ENCODE measurements around the gene TMEM108. TPM values are rescaled to one million over a fixed set of nuclear protein-coding genes. Genes with fewer than 3 reads are reported as not detected.

Gene TMEM108
- total and polyA plus RNA-seq, 2 donors (not counting 1 experiment from before 2014, with no cell fraction given) = 0.10 to 0.17 TPM

GRCh38 chr3:133445108-133445507 lies 406.9 kb downstream of the TMEM108 start:
- no peaks in the 10 kb centered on the region for H3K27me3 ChIP-seq (ENCODE audit: control insufficient read depth, insufficient read depth, low read length)
- no peaks in the 10 kb centered on the region for H4K20me1 ChIP-seq (ENCODE audit: control insufficient read depth, extremely low read depth, insufficient read depth, low read length)
- no peaks in the 10 kb centered on the region for H3K4me1 ChIP-seq (ENCODE audit: control insufficient read depth, extremely low read depth, insufficient read depth, low read length)
- H3K79me2 ChIP-seq (ENCODE audit: control insufficient read depth, insufficient read depth, low read length) = no peaks in the 10 kb centered on the region
- no peaks in the 10 kb centered on the region for H3K9me3 ChIP-seq (ENCODE audit: control insufficient read depth, insufficient read depth, low read depth, low read length)
- TF ChIP-seq EZH2 (IDR thresholded peaks at IDR 0.05; ENCODE audit: low read length, missing control alignments) (no peak), CTCF (conservative IDR thresholded peaks at IDR 0.05 in 1 of 2, IDR thresholded peaks at IDR 0.05 in 1 of 2; ENCODE audit: low read depth in 1 of 2, low read length in 2 of 2) (no peak)
- H2AFZ ChIP-seq (ENCODE audit: low read length) = no peak overlapping the region
- no peak overlapping the region for H3K4me3 ChIP-seq (replicated peaks in 1 of 4; ENCODE audit: control extremely low read depth in 1 of 4, insufficient read depth in 1 of 4, low read depth in 3 of 4, low read length in 4 of 4)
- H3K4me2 ChIP-seq (ENCODE audit: extremely low read depth, insufficient read depth, low read length) = no peak overlapping the region
- no peaks in the 10 kb centered on the region for H3K36me3 ChIP-seq (ENCODE audit: control insufficient read depth, insufficient read depth, low read length)
- no peak overlapping the region for H3K27ac ChIP-seq (ENCODE audit: insufficient read depth, low read length)
- no peak for DNase-seq (ENCODE audit: low read depth in 2 of 2)
- no peak overlapping the region for H3K9ac ChIP-seq (ENCODE audit: insufficient read depth, low read length)
